LNCaP clone FGC (cell line): ENCODE data around the gene ZNF134.
A peak's percentile ranks its signal among the peaks of the same experiment; 100 is the strongest.

Source experiments
- DNase-seq: peaks from one replicate; pipeline ENCODE4 v3.0.0-alpha.2; 2011; ENCODE audit warnings: low read depth
- H3K4me3 ChIP-seq: 2 replicates; pipeline ENCODE4 v1.5.1; 2011; ENCODE audit warnings: mild to moderate bottlenecking, low read depth, low read length, control low read depth
- CTCF ChIP-seq: IDR thresholded peaks from 2 replicates; pipeline ENCODE4 v1.5.1; 2012; ENCODE audit warnings: mild to moderate bottlenecking; ENCODE audit not compliant: control insufficient read depth, insufficient read depth; ENCODE audit errors: extremely low read depth

Gene ZNF134

DNA sequence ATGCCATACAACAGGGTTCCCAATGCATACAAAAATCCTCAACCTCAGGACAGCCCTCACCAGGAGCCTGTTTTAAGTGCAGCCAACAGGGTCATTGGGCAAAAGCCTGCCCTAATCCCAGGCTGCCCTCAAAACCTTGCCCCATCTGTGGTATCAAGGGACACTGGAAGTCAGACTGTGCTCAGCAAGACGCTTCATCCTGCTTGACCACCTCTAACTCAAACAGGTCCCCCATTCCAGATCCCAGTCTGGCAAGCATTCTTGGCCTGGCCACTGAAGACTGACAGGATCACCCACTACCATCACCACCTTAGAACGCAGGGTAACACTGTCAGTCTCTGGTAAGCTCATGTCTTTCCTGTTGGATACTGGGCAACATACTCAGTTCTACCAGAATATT lies 39.6 kb downstream of the ZNF134 start:
- no peak overlapping the region for H3K4me3 ChIP-seq
- DNase-seq: no peak
- TF ChIP-seq CTCF: no peak

GRCh38 chr19:57655443-57655842 lies 41.4 kb downstream of the ZNF134 start:
- no peak overlapping the region for H3K4me3 ChIP-seq
- no peak for DNase-seq
- TF ChIP-seq CTCF: no peak

DNA sequence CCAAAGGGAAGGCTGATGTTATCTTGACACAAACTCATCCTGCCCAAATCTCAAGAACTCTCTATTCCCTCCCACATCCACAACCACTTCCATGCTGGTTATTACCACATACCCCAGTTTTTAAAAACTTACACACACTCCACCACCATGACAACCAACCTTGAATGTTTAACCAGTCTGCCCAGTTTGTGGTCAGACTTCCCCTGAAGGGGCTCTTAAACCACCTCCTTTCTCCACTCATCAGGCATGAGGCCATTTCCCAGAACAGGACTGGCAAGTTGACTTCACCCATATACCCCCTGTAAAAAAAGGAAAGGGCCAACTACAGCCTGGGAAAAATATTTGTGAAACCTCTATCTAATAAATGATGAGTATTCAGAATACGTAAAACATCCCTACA lies 42.3 kb downstream of the ZNF134 start:
- DNase-seq: no peak
- no peak overlapping the region for H3K4me3 ChIP-seq
- TF ChIP-seq CTCF: no peak

GRCh38 chr19:57664269-57665127 lies 50.5 kb downstream of the ZNF134 start:
- peak overlapping the region; percentile 44 for H3K4me3 ChIP-seq
- TF ChIP-seq CTCF: no peak
- no peak for DNase-seq

DNA sequence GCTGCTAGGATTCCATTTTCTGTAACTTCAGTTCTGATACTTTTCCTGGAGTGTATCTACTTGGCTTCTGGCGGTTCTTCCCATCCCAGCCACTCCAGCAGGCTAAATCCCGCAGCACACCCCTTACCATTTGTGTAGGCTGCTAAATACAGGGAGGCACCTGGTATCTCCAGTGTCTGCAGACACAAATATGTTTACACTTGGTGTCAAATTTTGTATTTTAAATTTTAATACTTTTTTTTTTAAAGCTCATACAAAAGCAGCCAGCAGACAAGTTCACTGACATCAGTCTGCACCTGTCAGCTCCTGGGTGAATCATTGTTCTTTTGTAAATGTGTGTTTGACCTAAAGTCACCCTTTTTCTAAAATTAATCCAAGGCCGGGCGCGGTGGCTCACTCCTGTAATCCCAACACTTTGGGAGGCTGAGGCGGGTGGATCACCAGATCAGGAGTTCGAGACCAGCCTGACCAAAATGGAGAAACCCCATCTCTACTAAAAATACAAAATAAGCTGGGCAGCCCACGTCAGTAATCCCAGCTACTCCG lies 51.3 kb downstream of the ZNF134 start:
- no peak for DNase-seq

GRCh38 chr19:57667228-57667627 lies 53.2 kb downstream of the ZNF134 start:
- TF ChIP-seq CTCF: no peak
- H3K4me3 ChIP-seq: no peak overlapping the region
- no peak for DNase-seq

More for the DNA sequence above, 51.3 kb downstream of the ZNF134 start:
- TF ChIP-seq CTCF: no peak
- no peak overlapping the region for H3K4me3 ChIP-seq
